ENCODE results near the gene POC1A.
"Not testable (repeated sequence)": the region's sequence is repeated elsewhere in the genome, so short reads cannot be mapped to it uniquely, and the experiment has no call there.

GRCh38 chr3:52043039-52043438 lies 111.2 kb downstream of the POC1A start:
- TF ChIP-seq, protein P1, sequence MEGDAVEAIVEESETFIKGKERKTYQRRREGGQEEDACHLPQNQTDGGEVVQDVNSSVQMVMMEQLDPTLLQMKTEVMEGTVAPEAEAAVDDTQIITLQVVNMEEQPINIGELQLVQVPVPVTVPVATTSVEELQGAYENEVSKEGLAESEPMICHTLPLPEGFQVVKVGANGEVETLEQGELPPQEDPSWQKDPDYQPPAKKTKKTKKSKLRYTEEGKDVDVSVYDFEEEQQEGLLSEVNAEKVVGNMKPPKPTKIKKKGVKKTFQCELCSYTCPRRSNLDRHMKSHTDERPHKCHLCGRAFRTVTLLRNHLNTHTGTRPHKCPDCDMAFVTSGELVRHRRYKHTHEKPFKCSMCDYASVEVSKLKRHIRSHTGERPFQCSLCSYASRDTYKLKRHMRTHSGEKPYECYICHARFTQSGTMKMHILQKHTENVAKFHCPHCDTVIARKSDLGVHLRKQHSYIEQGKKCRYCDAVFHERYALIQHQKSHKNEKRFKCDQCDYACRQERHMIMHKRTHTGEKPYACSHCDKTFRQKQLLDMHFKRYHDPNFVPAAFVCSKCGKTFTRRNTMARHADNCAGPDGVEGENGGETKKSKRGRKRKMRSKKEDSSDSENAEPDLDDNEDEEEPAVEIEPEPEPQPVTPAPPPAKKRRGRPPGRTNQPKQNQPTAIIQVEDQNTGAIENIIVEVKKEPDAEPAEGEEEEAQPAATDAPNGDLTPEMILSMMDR (conservative IDR thresholded peaks at IDR 0.05; ENCODE audit: low read depth, low read length) = not testable (repeated sequence)
- not testable (repeated sequence) for TF ChIP-seq EZH2 (IDR thresholded peaks at IDR 0.05; ENCODE audit: low read length, unreplicated experiment)
